ENCODE data around the gene ADGRF5. TPM values are rescaled to one million over a fixed set of nuclear protein-coding genes. Genes with fewer than 3 reads are reported as not detected.
"Not testable (repeated sequence)": the region's sequence is repeated elsewhere in the genome, so short reads cannot be mapped to it uniquely, and the experiment has no call there.

Gene ADGRF5
- total and polyA plus RNA-seq, 2 experiments from 2014 or later, result 0.70 to 2.0 TPM

GRCh38 chr6:46849361-46849690 is 72.4 kb downstream of the ADGRF5 start:
- Histone ChIP-seq H3K4me2 (no peak overlapping the region), H3K27me3 (no peaks in the 10 kb centered on the region), H3K9me2 (replicated peaks; ENCODE audit: insufficient read depth) (no peaks in the 10 kb centered on the region), H3K36me3 (replicated peaks; ENCODE audit: insufficient read depth, low read depth) (no peaks in the 10 kb centered on the region), H3K9me3 (ENCODE audit: low read depth) (no peaks in the 10 kb centered on the region), H3K4me1 (ENCODE audit: insufficient read depth) (no peaks in the 10 kb centered on the region), H2AFZ (no peak overlapping the region), H3K79me2 (no peaks in the 10 kb centered on the region), H4K20me1 (ENCODE audit: insufficient read depth, poor library complexity, severe bottlenecking) (no peaks in the 10 kb centered on the region), H3K4me3 (no peak overlapping the region), H3K27ac (no peak overlapping the region)
- WGBS (ENCODE audit: low lambda C conversion rate, missing lambda C conversion rate), result 80% methylated on average over 5 of the region's 5 CpGs
- TF ChIP-seq CTCF (IDR thresholded peaks at IDR 0.05; ENCODE audit: poor library complexity), result no peak
- TF ChIP-seq EZH2phosphoT487 (IDR thresholded peaks at IDR 0.05; ENCODE audit: low read depth, severe bottlenecking, unreplicated experiment), result no peak
- no peak for TF ChIP-seq EZH2 (IDR thresholded peaks at IDR 0.05; ENCODE audit: borderline replicate concordance)
- no peak for DNase-seq (ENCODE audit: low spot score)

DNA sequence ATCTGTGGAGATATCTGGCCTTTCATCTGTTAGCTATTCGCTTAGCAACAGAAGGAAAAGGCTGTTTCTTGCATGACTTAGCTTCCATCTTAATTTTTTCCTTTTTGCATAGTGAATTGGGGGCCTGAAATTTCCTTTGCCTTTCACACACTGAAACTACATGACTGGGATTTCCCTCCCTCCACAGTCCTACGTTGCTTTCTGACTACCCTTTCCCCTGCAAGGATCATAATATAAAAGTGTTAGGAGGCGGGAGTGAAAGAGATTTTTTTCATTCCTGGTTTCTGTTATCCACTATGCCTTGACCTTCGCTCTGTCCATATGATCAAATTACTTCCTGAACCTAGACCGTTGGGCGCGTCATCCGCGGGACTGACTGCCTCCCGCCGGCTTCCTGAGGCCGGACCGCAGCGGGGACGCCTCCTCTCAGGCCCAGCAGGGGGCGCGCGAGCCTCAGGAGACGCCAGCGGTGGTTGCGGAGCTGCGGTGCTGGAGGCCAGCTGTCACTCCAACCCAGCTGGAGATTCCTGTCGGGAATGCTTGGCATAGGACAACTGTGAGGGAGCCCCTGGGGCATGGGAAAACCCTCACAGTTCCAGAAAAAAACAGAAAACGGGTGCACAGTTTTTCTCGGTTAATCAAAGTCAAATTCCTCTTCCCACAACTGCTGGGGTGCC is 72.9 kb downstream of the ADGRF5 start:
- Histone ChIP-seq H3K36me3 (replicated peaks; ENCODE audit: insufficient read depth, low read depth) (no peaks in the 10 kb centered on the region), H3K27ac (peak overlapping the region; percentile 7), H3K9me2 (replicated peaks; ENCODE audit: insufficient read depth) (no peaks in the 10 kb centered on the region), H3K79me2 (no peaks in the 10 kb centered on the region), H3K4me1 (ENCODE audit: insufficient read depth) (no peaks in the 10 kb centered on the region), H3K27me3 (no peaks in the 10 kb centered on the region), H2AFZ (peak overlapping the region; percentile 18), H4K20me1 (ENCODE audit: insufficient read depth, poor library complexity, severe bottlenecking) (no peaks in the 10 kb centered on the region), H3K9me3 (ENCODE audit: low read depth) (no peaks in the 10 kb centered on the region), H3K4me2 (peak overlapping the region; percentile 68), H3K4me3 (no peak overlapping the region)
- TF ChIP-seq EZH2phosphoT487 (IDR thresholded peaks at IDR 0.05; ENCODE audit: low read depth, severe bottlenecking, unreplicated experiment), result no peak
- peak; percentile 99 for TF ChIP-seq CTCF (IDR thresholded peaks at IDR 0.05; ENCODE audit: poor library complexity)
- WGBS (ENCODE audit: low lambda C conversion rate, missing lambda C conversion rate), result 6% methylated on average over 25 of the region's 25 CpGs
- peak; percentile 93 for DNase-seq (ENCODE audit: low spot score)

DNA sequence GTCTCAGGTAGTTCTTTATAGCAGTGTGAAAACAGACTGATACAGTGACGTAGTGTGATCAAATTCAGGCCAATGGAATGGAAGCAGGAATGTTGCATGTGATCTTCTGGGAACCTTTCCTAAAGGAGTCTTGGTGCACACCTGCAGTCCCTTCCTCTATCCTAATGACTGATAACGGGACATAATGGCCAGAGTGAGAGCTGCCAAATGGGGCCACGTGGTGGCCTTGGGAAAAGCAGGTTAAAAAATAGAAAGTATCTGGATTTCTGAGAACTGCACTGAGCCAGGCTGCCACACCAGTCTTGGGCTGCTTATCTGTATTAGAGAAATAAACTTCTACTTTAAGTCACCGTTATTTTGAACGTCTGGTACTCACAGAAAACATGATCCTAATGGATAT is 76.6 kb downstream of the ADGRF5 start:
- TF ChIP-seq EZH2phosphoT487 (IDR thresholded peaks at IDR 0.05; ENCODE audit: low read depth, severe bottlenecking, unreplicated experiment) (no peak), CTCF (IDR thresholded peaks at IDR 0.05; ENCODE audit: poor library complexity) (no peak), EZH2 (IDR thresholded peaks at IDR 0.05; ENCODE audit: borderline replicate concordance) (no peak)
- no peaks in the 10 kb centered on the region for H4K20me1 ChIP-seq (ENCODE audit: insufficient read depth, poor library complexity, severe bottlenecking)
- no peaks in the 10 kb centered on the region for H3K9me2 ChIP-seq (replicated peaks; ENCODE audit: insufficient read depth)
- no peak overlapping the region for H3K27ac ChIP-seq
- no peaks in the 10 kb centered on the region for H3K79me2 ChIP-seq
- no peak overlapping the region for H3K4me3 ChIP-seq
- H3K9me3 ChIP-seq (ENCODE audit: low read depth), result no peaks in the 10 kb centered on the region
- H3K27me3 ChIP-seq, result no peaks in the 10 kb centered on the region
- no peaks in the 10 kb centered on the region for H3K4me1 ChIP-seq (ENCODE audit: insufficient read depth)
- 70% methylated on average over 5 of the region's 5 CpGs for WGBS (ENCODE audit: low lambda C conversion rate, missing lambda C conversion rate)
- no peak overlapping the region for H3K4me2 ChIP-seq
- no peak overlapping the region for H2AFZ ChIP-seq
- no peaks in the 10 kb centered on the region for H3K36me3 ChIP-seq (replicated peaks; ENCODE audit: insufficient read depth, low read depth)
- no peak for DNase-seq (ENCODE audit: low spot score)

DNA sequence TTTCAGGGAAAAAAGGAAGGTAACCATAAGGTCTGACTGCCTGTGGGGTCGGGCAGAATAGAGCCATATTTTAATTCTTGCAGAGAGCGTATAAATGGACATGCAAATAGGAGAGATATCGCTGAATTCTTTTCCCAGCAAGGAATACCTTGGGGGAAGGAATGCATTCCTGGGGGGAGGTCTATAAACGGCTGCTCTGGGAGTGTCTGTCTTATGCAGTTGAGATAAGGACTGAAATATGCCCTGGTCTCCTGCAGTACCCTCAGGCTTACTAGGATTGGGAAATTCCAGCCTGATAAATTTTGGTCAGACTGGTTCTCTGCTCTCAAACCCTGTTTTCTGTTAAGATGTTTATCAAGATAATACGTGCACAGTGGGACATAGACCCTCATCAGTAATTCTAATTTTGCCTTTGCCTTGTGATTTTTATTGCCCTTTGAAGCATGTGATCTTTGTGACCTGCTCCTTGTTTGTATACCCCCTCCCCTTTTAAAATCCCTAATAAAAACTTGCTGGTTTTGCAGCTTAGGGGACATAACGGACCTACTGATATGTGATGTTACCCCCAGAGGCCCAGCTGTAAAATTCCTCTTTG is 79.4 kb downstream of the ADGRF5 start:
- not testable (repeated sequence) for H3K27me3 ChIP-seq; H3K4me1 ChIP-seq (ENCODE audit: insufficient read depth); H3K9me3 ChIP-seq (ENCODE audit: low read depth); H3K79me2 ChIP-seq; H4K20me1 ChIP-seq (ENCODE audit: insufficient read depth, poor library complexity, severe bottlenecking); H3K4me3 ChIP-seq; H2AFZ ChIP-seq; H3K9me2 ChIP-seq (replicated peaks; ENCODE audit: insufficient read depth); H3K36me3 ChIP-seq (replicated peaks; ENCODE audit: insufficient read depth, low read depth); DNase-seq (ENCODE audit: low spot score); H3K4me2 ChIP-seq; H3K27ac ChIP-seq
- WGBS (ENCODE audit: low lambda C conversion rate, missing lambda C conversion rate), result 80% methylated on average over 6 of the region's 6 CpGs

Data from hepatocyte (in vitro differentiated cells).